HL-60 (cell line): ENCODE results near the gene ATRNL1.

Experiments
- DNase-seq, 2 experiments: peaks; one replicate each; pipeline ENCODE4 v3.0.0-alpha.2; 2010 to 2020; ENCODE audit warnings: low read depth in 1 of 2, low spot score in 1 of 2
- H3K27ac ChIP-seq: fragments of 250-450 bp; sonication (Bioruptor Pico); replicated peaks from 2 replicates; pipeline ENCODE4 v1.5.1; 2020; ENCODE audit warnings: mild to moderate bottlenecking, moderate library complexity
- H3K27me3 ChIP-seq: fragments of 250-450 bp; sonication (Bioruptor Pico); 2 replicates; pipeline ENCODE4 v1.5.1; 2021; ENCODE audit warnings: mild to moderate bottlenecking, moderate library complexity; ENCODE audit not compliant: insufficient read depth, poor library complexity, severe bottlenecking
- H3K4me3 ChIP-seq: replicated peaks from 2 replicates; pipeline ENCODE4 v1.5.1; 2011; ENCODE audit warnings: mild to moderate bottlenecking, control low read depth, low read length; ENCODE audit not compliant: insufficient read depth
- CTCF ChIP-seq: IDR thresholded peaks from one replicate; pipeline ENCODE4 v1.5.1; 2011; ENCODE audit warnings: low read length, control low read depth, inconsistent platforms; ENCODE audit not compliant: insufficient read depth
- GABPA ChIP-seq: IDR thresholded peaks from 2 replicates; pipeline ENCODE4 v1.6.1; 2012; ENCODE audit warnings: low read depth
- POLR2AphosphoS5 ChIP-seq: IDR thresholded peaks from 2 replicates; pipeline ENCODE4 v1.6.1; 2012; ENCODE audit warnings: low read depth
- REST ChIP-seq: IDR thresholded peaks from 2 replicates; pipeline ENCODE4 v1.6.1; 2012; ENCODE audit warnings: low read depth; ENCODE audit not compliant: insufficient replicate concordance
- SPI1 ChIP-seq: IDR thresholded peaks from 2 replicates; pipeline ENCODE4 v1.6.1; 2012; ENCODE audit warnings: low read depth, mild to moderate bottlenecking, borderline replicate concordance

The ATRNL1 gene

DNA sequence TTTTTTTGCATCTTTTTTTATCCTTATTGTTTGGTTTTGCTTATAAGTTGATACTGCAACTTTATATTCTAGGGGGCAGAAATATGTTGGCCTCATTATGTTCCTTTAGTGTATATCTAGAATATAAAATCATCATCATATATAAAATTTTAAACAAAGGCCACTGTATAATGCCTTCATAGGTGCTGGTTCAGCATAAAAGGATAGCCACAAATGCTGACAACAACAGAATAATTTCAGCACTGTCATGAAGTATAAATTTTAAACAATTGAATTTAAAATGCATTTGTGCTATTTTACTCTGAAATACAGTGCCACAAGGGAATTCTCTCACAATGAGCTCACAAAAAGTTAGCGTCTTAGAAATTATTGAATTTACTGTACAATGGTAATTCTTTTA is 285.9 kb downstream of the ATRNL1 start:
- H3K27ac ChIP-seq = no peak overlapping the region
- no peaks in the 10 kb centered on the region for H3K27me3 ChIP-seq
- no peak overlapping the region for H3K4me3 ChIP-seq
- TF ChIP-seq CTCF (no peak), SPI1 (no peak), REST (no peak), POLR2AphosphoS5 (no peak), GABPA (no peak)
- no peak for DNase-seq

DNA sequence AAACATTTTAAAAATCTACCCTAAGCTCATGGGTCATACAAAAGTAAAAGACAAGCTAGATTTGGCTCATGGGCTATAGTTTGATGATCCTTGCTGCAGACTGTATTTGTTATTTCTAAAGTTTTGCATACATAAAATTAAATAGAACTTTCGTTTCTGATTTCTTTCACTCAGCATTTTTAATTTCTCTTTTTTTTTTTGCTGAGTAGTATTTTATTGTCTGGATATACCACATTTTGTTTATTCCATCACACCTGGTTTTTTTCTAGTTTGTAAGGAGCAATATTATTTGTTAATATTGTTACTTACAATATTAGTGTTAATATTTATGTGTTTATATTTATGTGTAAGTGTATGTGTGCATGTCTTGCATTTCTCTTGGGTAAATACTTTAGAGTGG is 291.5 kb downstream of the ATRNL1 start:
- no peak for TF ChIP-seq REST
- TF ChIP-seq SPI1 = no peak
- TF ChIP-seq CTCF = no peak
- no peak for TF ChIP-seq POLR2AphosphoS5
- no peak for TF ChIP-seq GABPA
- H3K27ac ChIP-seq = no peak overlapping the region
- no peak overlapping the region for H3K4me3 ChIP-seq
- no peak for DNase-seq
- no peaks in the 10 kb centered on the region for H3K27me3 ChIP-seq

DNA sequence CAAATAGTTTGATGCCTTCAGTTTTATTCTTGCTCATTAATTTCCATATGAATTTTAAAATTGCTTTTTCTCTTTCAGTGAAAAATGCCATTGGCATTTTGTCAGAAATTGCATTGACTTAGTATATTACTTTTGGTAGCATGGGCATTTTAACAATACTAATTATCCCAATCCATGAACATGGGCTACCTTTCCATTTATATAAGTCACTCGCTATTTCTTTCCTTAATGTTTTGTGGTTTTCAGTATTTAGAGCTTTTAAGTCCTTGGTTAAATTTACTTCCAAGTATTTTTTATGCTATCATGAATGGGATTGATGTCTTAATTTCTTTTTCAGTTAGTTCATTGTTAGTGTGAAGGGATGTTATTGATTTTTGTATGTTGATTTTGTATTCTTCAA is 297.4 kb downstream of the ATRNL1 start:
- Histone ChIP-seq H3K27ac (no peak overlapping the region), H3K27me3 (no peaks in the 10 kb centered on the region), H3K4me3 (no peak overlapping the region)
- TF ChIP-seq SPI1 (no peak), GABPA (no peak), POLR2AphosphoS5 (no peak), REST (no peak), CTCF (no peak)
- DNase-seq = no peak
